ENCODE results near the gene PAQR7. TPM values are rescaled to one million over a fixed set of nuclear protein-coding genes. Genes with fewer than 3 reads are reported as not detected.

Gene PAQR7
- total RNA-seq, 2 donors from 2014 or later: 3.0 to 4.4 TPM

DNA sequence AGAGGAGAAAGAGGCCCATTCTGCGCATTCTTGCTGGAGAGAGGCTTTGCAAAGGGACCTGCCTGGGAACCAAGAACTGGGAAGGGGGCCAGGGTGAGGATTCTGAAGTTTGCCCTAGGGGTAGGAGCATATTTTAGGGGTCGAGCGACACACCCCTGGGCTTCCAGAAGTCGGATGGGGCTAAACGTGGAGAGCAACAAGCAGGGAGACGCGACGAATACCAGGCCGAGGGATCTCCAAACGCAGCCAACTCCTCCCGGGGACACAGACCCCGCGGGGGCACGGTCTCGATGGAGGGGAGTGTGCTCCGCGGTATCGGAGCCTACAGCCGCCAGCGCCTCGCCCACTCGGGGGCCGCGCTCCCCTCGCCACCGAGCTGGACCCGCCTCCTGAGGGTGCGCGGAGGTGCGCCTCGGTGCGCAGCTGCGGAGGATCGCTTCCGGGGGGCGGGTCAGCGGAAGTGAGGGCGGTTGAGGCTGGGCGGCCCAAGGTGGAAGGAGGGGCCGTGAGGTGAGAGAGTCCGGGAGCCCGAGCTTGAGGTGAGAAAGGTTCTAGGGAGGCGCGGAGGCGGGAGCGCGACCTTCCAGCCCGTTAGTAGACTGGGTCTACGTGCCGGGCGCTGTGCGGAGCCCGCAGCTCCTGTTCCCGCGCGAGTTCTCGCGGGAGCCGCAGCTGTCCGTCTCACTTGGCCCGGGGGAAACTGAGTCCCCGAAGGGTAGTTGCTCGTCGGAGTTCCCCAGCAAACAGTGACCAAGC is 55.8 kb downstream of the PAQR7 start, which contains the start of gene MTFR1L:
TSS of gene MTFR1L (plus strand) at position 464 of the 756 bp plus-strand sequence. CDS start 3,151 bp downstream, outside the sequence.
- 0 to 1% methylated on average over 9 to 63 of the region's 64 CpGs for WGBS, 2 donors
- H3K36me3 ChIP-seq (replicated peaks in 1 of 2; ENCODE audit: insufficient read depth in 1 of 2, low read depth in 2 of 2): peaks cover 0 to 3% of the 10 kb centered on the region in 2 donors
- no peaks in the 10 kb centered on the region for H3K27me3 ChIP-seq
- peak within 1 kb of the TSS; percentile 91 to 98 (median 93) for H3K27ac ChIP-seq
- peaks cover 43% of the 10 kb centered on the region for H3K4me1 ChIP-seq
- ATAC-seq: peak; percentile 91
- peak within 1 kb of the TSS; percentile 83 to 89 for H3K4me3 ChIP-seq
- H3K9me3 ChIP-seq: no peaks in the 10 kb centered on the region
- intact Hi-C loops (cut with DNase I): no loop called here
- TF ChIP-seq POLR2A (IDR thresholded peaks at IDR 0.05): peak; percentile 95 to 96 (median 95)
- TF ChIP-seq, protein P1, sequence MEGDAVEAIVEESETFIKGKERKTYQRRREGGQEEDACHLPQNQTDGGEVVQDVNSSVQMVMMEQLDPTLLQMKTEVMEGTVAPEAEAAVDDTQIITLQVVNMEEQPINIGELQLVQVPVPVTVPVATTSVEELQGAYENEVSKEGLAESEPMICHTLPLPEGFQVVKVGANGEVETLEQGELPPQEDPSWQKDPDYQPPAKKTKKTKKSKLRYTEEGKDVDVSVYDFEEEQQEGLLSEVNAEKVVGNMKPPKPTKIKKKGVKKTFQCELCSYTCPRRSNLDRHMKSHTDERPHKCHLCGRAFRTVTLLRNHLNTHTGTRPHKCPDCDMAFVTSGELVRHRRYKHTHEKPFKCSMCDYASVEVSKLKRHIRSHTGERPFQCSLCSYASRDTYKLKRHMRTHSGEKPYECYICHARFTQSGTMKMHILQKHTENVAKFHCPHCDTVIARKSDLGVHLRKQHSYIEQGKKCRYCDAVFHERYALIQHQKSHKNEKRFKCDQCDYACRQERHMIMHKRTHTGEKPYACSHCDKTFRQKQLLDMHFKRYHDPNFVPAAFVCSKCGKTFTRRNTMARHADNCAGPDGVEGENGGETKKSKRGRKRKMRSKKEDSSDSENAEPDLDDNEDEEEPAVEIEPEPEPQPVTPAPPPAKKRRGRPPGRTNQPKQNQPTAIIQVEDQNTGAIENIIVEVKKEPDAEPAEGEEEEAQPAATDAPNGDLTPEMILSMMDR (IDR thresholded peaks at IDR 0.05): no peak
- peak; percentile 93 to 95 (median 94) for DNase-seq

GRCh38 chr1:25818569-25818968 is 56.9 kb downstream of the PAQR7 start:
- no peak overlapping the region for H3K4me3 ChIP-seq
- H3K9me3 ChIP-seq: no peaks in the 10 kb centered on the region
- ATAC-seq: no peak
- no peaks in the 10 kb centered on the region for H3K27me3 ChIP-seq
- WGBS, 2 donors: 21 to 25% methylated on average over 6 of the region's 6 CpGs
- intact Hi-C loops (cut with DNase I): no loop called here
- TF ChIP-seq, protein P1 (IDR thresholded peaks at IDR 0.05): no peak
- TF ChIP-seq POLR2A (IDR thresholded peaks at IDR 0.05): no peak
- H3K36me3 ChIP-seq (replicated peaks in 1 of 2; ENCODE audit: insufficient read depth in 1 of 2, low read depth in 2 of 2): peaks cover 0 to 6% of the 10 kb centered on the region in 2 donors
- peak in 1 of 4 donors; percentile 15 for DNase-seq
- peak overlapping the region in 3 of 4 donors; percentile 91 to 98 (median 93) for H3K27ac ChIP-seq
- H3K4me1 ChIP-seq: peaks cover 43% of the 10 kb centered on the region

DNA sequence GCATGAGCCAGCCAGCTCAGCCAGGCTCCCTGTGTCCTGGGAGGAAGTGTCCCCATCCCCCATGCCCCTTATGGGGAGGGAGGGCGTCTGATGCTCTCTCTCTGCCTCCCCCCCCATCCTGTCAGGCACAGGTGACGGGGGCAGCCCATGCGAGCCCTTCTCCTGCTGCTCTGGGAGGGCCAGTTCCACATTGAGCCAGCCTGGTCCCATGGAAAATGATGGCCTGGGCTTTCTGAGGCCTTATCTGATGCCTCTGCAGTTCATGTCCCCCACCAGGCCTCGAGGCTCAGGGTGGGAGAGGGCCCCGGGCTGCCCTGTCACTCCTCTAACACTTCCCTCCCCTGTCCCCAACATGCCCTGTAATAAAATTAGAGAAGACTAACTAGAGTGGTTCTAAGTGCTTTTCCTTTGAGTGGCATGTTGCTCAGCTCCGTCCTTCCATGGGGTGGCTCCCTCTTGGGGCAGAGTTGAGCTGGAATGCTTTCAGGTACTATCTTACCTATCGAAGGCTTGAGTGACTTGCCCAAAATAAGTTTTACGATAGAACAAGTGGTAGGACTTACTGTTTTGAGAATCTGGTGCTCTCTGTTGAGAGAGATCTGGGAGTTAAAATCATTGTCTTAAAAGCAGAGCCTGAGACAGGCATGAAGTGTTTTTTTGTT is 57.5 kb downstream of the PAQR7 start:
- H3K27me3 ChIP-seq: no peaks in the 10 kb centered on the region
- whole genome bisulfite sequencing, 2 donors: 19 to 38% methylated on average over 6 to 8 of the region's 8 CpGs
- H3K9me3 ChIP-seq: no peaks in the 10 kb centered on the region
- TF ChIP-seq POLR2A (IDR thresholded peaks at IDR 0.05): no peak
- TF ChIP-seq, protein P1 (IDR thresholded peaks at IDR 0.05): peak in 4 of 7 experiments; percentile 20 to 21 (median 20)
- peaks cover 0 to 6% of the 10 kb centered on the region in 2 donors for H3K36me3 ChIP-seq (replicated peaks in 1 of 2; ENCODE audit: insufficient read depth in 1 of 2, low read depth in 2 of 2)
- no peak for ATAC-seq
- peak in 1 of 4 donors; percentile 27 for DNase-seq
- no peak overlapping the region for H3K4me3 ChIP-seq
- peak overlapping the region in 3 of 4 donors; percentile 91 to 98 (median 93) for H3K27ac ChIP-seq
- peaks cover 39% of the 10 kb centered on the region for H3K4me1 ChIP-seq
- intact Hi-C loops (cut with DNase I): no loop called here

GRCh38 chr1:25816112-25816718 is 59.3 kb downstream of the PAQR7 start:
- 81 to 88% methylated on average over 12 to 15 of the region's 15 CpGs for WGBS, 2 donors
- intact Hi-C loops (cut with DNase I): no loop called here
- ATAC-seq: no peak
- no peak overlapping the region for H3K27ac ChIP-seq
- peaks cover 0 to 8% of the 10 kb centered on the region in 2 donors for H3K36me3 ChIP-seq (replicated peaks in 1 of 2; ENCODE audit: insufficient read depth in 1 of 2, low read depth in 2 of 2)
- H3K4me3 ChIP-seq: no peak overlapping the region
- peak in 1 of 4 donors; percentile 7 for DNase-seq
- peaks cover 25% of the 10 kb centered on the region for H3K4me1 ChIP-seq
- H3K9me3 ChIP-seq: no peaks in the 10 kb centered on the region
- no peaks in the 10 kb centered on the region for H3K27me3 ChIP-seq
- TF ChIP-seq, protein P1 (IDR thresholded peaks at IDR 0.05): no peak
- no peak for TF ChIP-seq POLR2A (IDR thresholded peaks at IDR 0.05)
